ENCODE measurements around the gene CACNG5.

CACNG5 gene

DNA sequence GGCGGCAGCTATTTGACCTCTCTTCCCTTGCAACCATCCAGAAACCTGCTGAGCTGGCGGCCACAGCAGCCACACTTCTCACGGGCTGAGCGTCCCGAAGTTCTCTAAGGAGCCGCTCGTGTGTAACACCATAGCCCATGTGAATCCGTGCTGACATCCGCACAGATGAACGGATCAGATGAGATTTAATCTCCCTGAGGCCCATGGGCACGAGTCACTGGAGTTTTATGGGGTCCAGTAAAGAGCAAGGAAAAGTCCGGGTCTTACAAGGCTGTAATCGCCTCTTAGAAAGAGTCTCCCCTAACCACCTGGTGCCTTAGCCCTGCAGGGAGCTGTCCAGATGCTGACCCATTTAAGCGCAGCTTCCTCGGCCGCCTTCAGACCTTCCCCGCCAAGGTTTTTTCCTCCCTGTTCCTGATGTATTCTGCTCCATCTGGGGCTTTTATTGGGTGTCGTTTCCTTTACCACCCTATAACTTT, 5.5 kb upstream of the CACNG5 start:
- no peak for DNase-seq

GRCh38 chr17:66829883-66830282, 5.0 kb upstream of the CACNG5 start:
- no peak for DNase-seq

- DNase-seq = no peak
These were observed 4.5 kb upstream of the CACNG5 start for GRCh38 chr17:66830451-66830850.

DNA sequence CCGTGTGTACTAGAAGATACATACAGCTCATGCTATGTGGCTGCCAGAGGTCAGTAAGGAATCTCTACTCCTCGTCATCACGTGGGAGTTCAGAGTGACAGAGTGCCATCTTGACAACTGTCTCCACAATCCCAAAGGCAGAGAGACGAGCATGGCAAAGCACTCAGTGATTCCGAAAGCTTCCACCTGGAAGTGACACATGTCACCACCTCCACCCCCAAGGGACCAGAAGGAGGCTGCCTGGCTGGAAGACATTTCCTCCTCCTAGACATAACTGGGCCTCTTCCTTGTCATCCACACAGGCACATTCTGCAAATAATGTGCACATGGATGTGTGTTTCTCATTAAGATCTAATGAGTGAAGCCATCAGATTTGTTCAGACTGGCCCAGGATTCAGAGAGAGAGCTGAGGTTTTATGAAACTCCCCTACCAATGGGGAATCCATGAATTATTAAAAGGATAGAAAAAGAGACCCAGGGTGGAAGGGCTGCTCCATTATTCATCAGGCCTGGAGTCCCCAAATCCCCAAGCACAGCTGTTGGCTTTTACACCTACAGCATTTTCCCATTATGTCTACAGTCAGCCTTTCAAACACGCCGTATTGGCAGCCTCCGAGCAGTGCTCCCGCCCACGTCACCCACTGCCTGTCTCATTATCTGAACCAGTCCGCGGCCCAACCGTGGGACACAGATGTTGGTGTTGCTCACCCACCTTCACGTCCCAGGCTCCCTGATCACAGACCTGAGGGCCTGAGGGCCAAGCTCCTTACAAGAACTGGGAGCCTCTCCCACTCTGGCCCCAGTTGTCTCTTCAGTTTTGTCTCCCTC, 3.3 kb upstream of the CACNG5 start:
- no peak for DNase-seq

- no peak for DNase-seq
These were observed 1.7 kb upstream of the CACNG5 start for GRCh38 chr17:66833201-66833600.

DNA sequence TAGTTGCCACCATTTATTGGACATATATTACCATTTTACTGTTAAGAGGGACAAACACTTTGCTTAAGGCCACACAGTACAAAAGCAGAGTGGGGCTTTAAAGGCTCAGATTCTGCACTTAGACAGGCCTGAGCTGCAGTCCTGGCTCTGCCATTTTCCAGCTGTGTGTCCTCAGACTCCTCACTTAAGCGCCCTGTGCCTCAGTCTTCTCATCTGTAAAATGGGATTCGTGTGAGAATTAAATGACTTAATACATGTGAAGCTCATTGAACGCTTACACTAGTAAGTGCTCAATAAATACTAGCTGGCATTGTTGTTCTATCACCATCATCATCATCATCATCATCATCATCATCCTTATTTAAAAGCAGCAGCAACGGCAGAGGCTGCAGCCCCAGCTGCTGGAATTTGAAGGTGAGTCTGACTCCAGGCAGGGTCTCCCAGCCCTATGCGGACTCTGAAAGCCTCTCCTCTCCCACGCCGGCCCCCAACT, 445 bp upstream of the CACNG5 start:
- DNase-seq = no peak

- DNase-seq = no peak
These were observed 559 bp downstream of the CACNG5 start for GRCh38 chr17:66835476-66835875.

DNA sequence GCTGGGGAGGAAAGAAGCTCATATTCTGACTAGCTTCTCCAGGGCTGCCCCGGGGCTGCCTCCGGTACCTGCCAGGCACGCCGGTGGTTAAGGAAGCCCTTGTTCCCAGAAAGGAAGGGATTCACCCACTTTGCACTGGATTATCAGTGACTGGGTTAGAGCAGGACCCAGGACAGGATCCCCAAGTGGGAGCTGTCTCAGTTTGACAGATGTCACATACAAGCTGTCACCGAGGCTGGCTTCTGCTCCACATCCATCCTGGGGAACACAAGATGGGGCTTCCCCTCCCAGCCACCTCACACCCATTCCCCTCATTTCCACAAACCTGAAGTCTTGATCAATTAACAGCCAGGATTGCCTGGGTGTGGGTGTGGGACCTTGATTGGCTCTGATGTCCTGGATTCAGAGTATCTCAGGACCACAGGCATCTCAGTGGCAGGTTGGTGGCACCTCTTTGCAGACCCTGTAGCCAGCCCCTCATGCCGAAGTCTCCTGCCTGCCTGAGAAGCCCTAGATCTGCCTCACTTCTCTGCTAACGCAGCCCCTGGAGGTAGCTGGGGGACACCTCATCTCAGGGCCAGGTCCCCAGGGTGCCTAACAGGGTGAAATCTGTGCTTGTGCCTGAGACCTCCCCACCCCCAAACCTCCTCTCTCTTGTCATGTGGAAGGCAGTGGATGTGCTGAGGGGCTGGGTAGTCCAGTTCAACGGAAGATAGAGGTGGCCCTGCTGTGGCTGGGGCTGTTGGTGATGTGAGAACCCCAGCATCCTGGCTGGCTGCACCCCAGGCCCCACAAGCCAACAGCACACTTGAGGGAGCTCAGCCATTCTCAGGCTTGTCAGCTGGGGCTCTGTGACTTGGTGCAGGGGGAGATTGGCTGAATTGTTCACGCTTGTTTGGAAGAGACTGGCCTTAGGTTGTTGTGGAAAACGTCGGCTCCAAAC, 1.4 kb downstream of the CACNG5 start:
- no peak for DNase-seq

GRCh38 chr17:66837226-66837625, 2.3 kb downstream of the CACNG5 start:
- DNase-seq = no peak

GRCh38 chr17:66837885-66838665, 3.2 kb downstream of the CACNG5 start:
- no peak for DNase-seq

- DNase-seq = no peak
These were observed 4.7 kb downstream of the CACNG5 start for GRCh38 chr17:66839616-66840015.

GRCh38 chr17:66840061-66840460, 5.1 kb downstream of the CACNG5 start:
- no peak for DNase-seq

DNA sequence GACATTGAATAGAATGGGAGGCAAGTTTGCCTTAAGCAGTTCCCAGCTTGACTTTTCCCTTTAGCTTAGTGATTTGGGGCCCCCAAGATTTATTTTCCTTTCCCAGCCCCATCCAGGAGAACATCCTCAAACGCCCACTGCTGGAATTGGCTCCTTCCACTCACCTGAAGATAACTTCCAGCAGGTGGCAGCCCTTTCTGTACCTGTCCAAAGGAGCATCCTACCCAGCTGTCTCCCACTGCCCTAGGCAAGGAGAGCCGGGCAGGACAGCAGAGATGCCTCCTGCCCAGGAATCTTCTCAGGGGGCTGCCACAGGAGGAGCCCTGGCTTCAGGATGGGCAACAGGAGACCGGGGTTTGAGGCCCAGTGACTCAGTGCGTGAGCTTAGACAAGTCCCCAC, 6.4 kb downstream of the CACNG5 start:
- DNase-seq = no peak

GRCh38 chr17:66841744-66842143, 6.8 kb downstream of the CACNG5 start:
- DNase-seq = no peak

DNA sequence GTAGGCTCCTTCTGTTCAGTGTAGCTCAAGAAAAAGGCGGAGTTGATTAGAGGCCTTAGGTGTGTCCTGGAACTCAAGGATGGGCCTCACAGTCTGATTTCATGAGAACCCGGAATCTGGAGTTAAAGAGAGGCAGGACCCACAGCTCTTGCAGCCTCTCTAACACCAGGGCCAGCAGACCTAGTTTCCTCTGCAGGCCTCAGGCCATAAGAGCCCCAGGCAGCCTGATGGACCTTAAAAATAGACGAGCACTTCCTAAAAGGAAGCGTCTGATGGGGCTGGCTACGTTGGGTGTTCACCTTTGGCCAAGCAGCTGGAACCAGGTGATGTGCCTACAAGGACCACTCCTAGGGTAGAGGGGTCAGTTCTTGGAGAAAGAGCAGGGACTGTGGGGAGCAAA, 7.6 kb downstream of the CACNG5 start:
- DNase-seq = no peak

GRCh38 chr17:66842959-66843358, 8.0 kb downstream of the CACNG5 start:
- DNase-seq = no peak

- no peak for DNase-seq
These were observed 8.7 kb downstream of the CACNG5 start for GRCh38 chr17:66843627-66844026.

DNA sequence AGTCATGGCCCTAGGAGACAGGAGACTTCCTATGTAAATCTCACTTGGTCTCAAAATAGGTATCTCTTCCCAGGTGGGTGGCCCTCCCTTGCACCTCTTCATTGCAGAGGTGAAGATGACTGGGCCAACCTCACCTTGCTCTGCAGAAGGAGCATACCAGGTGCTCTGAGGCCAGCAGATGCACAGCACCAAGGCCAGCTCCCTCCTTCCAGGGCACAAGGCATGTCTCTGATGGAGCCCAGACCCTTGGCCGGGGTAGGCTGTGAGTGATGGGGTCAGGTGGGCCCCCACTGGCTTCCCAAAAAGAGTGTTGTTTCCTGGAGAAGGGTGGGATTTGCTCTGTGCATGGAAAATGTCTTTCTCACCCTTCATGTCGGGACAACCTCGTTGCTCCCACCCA, 12.8 kb downstream of the CACNG5 start:
- DNase-seq = no peak

- DNase-seq = no peak
These were observed 13.6 kb downstream of the CACNG5 start for GRCh38 chr17:66848496-66848895.

DNA sequence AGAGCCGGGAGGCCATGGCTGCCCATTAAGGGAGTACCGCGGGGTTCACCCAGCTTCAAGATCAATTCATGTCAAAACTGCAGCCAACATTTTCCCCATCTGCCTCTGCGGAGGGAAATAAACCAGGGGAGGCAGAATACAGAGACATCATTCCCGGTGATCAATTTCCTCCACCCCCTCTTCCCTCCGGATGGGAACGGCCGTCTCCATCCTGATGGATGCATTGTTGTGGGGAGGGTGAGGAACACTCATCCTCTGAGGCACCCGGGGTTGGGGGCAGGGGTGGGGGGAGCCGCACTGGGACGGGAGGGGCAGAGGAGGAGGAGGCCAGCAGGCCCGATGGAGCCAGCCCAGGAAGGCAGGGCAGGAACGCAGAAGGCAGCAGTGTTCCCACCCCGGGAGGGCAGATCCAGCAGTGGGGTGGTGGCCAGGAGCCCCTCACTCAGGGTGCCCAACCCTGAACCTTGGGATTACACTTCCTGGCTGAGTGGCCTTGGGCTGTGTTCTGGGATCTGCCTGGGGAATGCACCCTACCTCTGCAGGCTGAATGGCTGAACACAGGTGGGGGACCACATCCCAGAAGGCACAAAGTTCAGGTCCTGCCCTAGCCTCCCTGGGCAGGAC, 14.2 kb downstream of the CACNG5 start:
- no peak for DNase-seq

- no peak for DNase-seq
These were observed 15.1 kb downstream of the CACNG5 start for GRCh38 chr17:66849851-66850580.

- no peak for DNase-seq
These were observed 15.8 kb downstream of the CACNG5 start for GRCh38 chr17:66850692-66851091.
